ENCODE data around the gene SSH2.

The SSH2 gene

GRCh38 chr17:29844339-29845048 lies 85.5 kb downstream of the SSH2 start:
- Histone ChIP-seq H3K27me3 (replicated peaks; ENCODE audit: control insufficient read depth, insufficient read depth, low read length, poor library complexity, severe bottlenecking) (no peaks in the 10 kb centered on the region), H3K4me1 (ENCODE audit: control insufficient read depth, insufficient read depth, low read length, poor library complexity, severe bottlenecking) (no peaks in the 10 kb centered on the region), H3K4me3 (ENCODE audit: insufficient read depth, low read depth, low read length, poor library complexity, severe bottlenecking) (no peak overlapping the region), H3K36me3 (ENCODE audit: control insufficient read depth, insufficient read depth, low read length) (no peaks in the 10 kb centered on the region), H3K9me3 (ENCODE audit: control insufficient read depth, low read length) (no peaks in the 10 kb centered on the region), H3K27ac (ENCODE audit: insufficient read depth, low read length, poor library complexity, severe bottlenecking) (no peak overlapping the region)
- no peak for DNase-seq

- H3K9me3 ChIP-seq (ENCODE audit: control insufficient read depth, low read length) = no peaks in the 10 kb centered on the region
- DNase-seq = no peak
- no peaks in the 10 kb centered on the region for H3K4me1 ChIP-seq (ENCODE audit: control insufficient read depth, insufficient read depth, low read length, poor library complexity, severe bottlenecking)
- no peak overlapping the region for H3K4me3 ChIP-seq (ENCODE audit: insufficient read depth, low read depth, low read length, poor library complexity, severe bottlenecking)
- no peaks in the 10 kb centered on the region for H3K27me3 ChIP-seq (replicated peaks; ENCODE audit: control insufficient read depth, insufficient read depth, low read length, poor library complexity, severe bottlenecking)
- no peaks in the 10 kb centered on the region for H3K36me3 ChIP-seq (ENCODE audit: control insufficient read depth, insufficient read depth, low read length)
- no peak overlapping the region for H3K27ac ChIP-seq (ENCODE audit: insufficient read depth, low read length, poor library complexity, severe bottlenecking)
These were observed 89.1 kb downstream of the SSH2 start for GRCh38 chr17:29840884-29841283.

GRCh38 chr17:29839656-29840055 lies 90.4 kb downstream of the SSH2 start:
- H3K27me3 ChIP-seq (replicated peaks; ENCODE audit: control insufficient read depth, insufficient read depth, low read length, poor library complexity, severe bottlenecking) = no peaks in the 10 kb centered on the region
- DNase-seq = no peak
- no peaks in the 10 kb centered on the region for H3K36me3 ChIP-seq (ENCODE audit: control insufficient read depth, insufficient read depth, low read length)
- no peaks in the 10 kb centered on the region for H3K4me1 ChIP-seq (ENCODE audit: control insufficient read depth, insufficient read depth, low read length, poor library complexity, severe bottlenecking)
- no peaks in the 10 kb centered on the region for H3K9me3 ChIP-seq (ENCODE audit: control insufficient read depth, low read length)
- no peak overlapping the region for H3K27ac ChIP-seq (ENCODE audit: insufficient read depth, low read length, poor library complexity, severe bottlenecking)
- H3K4me3 ChIP-seq (ENCODE audit: insufficient read depth, low read depth, low read length, poor library complexity, severe bottlenecking) = no peak overlapping the region

GRCh38 chr17:29838961-29839360 lies 91.1 kb downstream of the SSH2 start:
- no peaks in the 10 kb centered on the region for H3K36me3 ChIP-seq (ENCODE audit: control insufficient read depth, insufficient read depth, low read length)
- no peak for DNase-seq
- H3K27me3 ChIP-seq (replicated peaks; ENCODE audit: control insufficient read depth, insufficient read depth, low read length, poor library complexity, severe bottlenecking) = no peaks in the 10 kb centered on the region
- no peak overlapping the region for H3K27ac ChIP-seq (ENCODE audit: insufficient read depth, low read length, poor library complexity, severe bottlenecking)
- H3K4me3 ChIP-seq (ENCODE audit: insufficient read depth, low read depth, low read length, poor library complexity, severe bottlenecking) = no peak overlapping the region
- H3K4me1 ChIP-seq (ENCODE audit: control insufficient read depth, insufficient read depth, low read length, poor library complexity, severe bottlenecking) = no peaks in the 10 kb centered on the region
- no peaks in the 10 kb centered on the region for H3K9me3 ChIP-seq (ENCODE audit: control insufficient read depth, low read length)

GRCh38 chr17:29837531-29837930 lies 92.5 kb downstream of the SSH2 start:
- no peaks in the 10 kb centered on the region for H3K36me3 ChIP-seq (ENCODE audit: control insufficient read depth, insufficient read depth, low read length)
- H3K27me3 ChIP-seq (replicated peaks; ENCODE audit: control insufficient read depth, insufficient read depth, low read length, poor library complexity, severe bottlenecking) = no peaks in the 10 kb centered on the region
- no peak overlapping the region for H3K4me3 ChIP-seq (ENCODE audit: insufficient read depth, low read depth, low read length, poor library complexity, severe bottlenecking)
- H3K9me3 ChIP-seq (ENCODE audit: control insufficient read depth, low read length) = no peaks in the 10 kb centered on the region
- DNase-seq = no peak
- H3K4me1 ChIP-seq (ENCODE audit: control insufficient read depth, insufficient read depth, low read length, poor library complexity, severe bottlenecking) = no peaks in the 10 kb centered on the region
- no peak overlapping the region for H3K27ac ChIP-seq (ENCODE audit: insufficient read depth, low read length, poor library complexity, severe bottlenecking)

- Histone ChIP-seq H3K27me3 (replicated peaks; ENCODE audit: control insufficient read depth, insufficient read depth, low read length, poor library complexity, severe bottlenecking) (no peaks in the 10 kb centered on the region), H3K36me3 (ENCODE audit: control insufficient read depth, insufficient read depth, low read length) (no peaks in the 10 kb centered on the region), H3K9me3 (ENCODE audit: control insufficient read depth, low read length) (no peaks in the 10 kb centered on the region), H3K4me3 (ENCODE audit: insufficient read depth, low read depth, low read length, poor library complexity, severe bottlenecking) (no peak overlapping the region), H3K27ac (ENCODE audit: insufficient read depth, low read length, poor library complexity, severe bottlenecking) (no peak overlapping the region), H3K4me1 (ENCODE audit: control insufficient read depth, insufficient read depth, low read length, poor library complexity, severe bottlenecking) (no peaks in the 10 kb centered on the region)
- no peak for DNase-seq
These were observed 93.4 kb downstream of the SSH2 start for GRCh38 chr17:29836643-29837042.

GRCh38 chr17:29835435-29836351 lies 94.3 kb downstream of the SSH2 start:
- no peaks in the 10 kb centered on the region for H3K4me1 ChIP-seq (ENCODE audit: control insufficient read depth, insufficient read depth, low read length, poor library complexity, severe bottlenecking)
- no peaks in the 10 kb centered on the region for H3K9me3 ChIP-seq (ENCODE audit: control insufficient read depth, low read length)
- H3K36me3 ChIP-seq (ENCODE audit: control insufficient read depth, insufficient read depth, low read length) = no peaks in the 10 kb centered on the region
- no peaks in the 10 kb centered on the region for H3K27me3 ChIP-seq (replicated peaks; ENCODE audit: control insufficient read depth, insufficient read depth, low read length, poor library complexity, severe bottlenecking)
- H3K27ac ChIP-seq (ENCODE audit: insufficient read depth, low read length, poor library complexity, severe bottlenecking) = no peak overlapping the region
- H3K4me3 ChIP-seq (ENCODE audit: insufficient read depth, low read depth, low read length, poor library complexity, severe bottlenecking) = no peak overlapping the region
- no peak for DNase-seq

- H3K36me3 ChIP-seq (ENCODE audit: control insufficient read depth, insufficient read depth, low read length) = no peaks in the 10 kb centered on the region
- no peaks in the 10 kb centered on the region for H3K9me3 ChIP-seq (ENCODE audit: control insufficient read depth, low read length)
- no peak overlapping the region for H3K4me3 ChIP-seq (ENCODE audit: insufficient read depth, low read depth, low read length, poor library complexity, severe bottlenecking)
- H3K27ac ChIP-seq (ENCODE audit: insufficient read depth, low read length, poor library complexity, severe bottlenecking) = no peak overlapping the region
- no peaks in the 10 kb centered on the region for H3K27me3 ChIP-seq (replicated peaks; ENCODE audit: control insufficient read depth, insufficient read depth, low read length, poor library complexity, severe bottlenecking)
- DNase-seq = no peak
- H3K4me1 ChIP-seq (ENCODE audit: control insufficient read depth, insufficient read depth, low read length, poor library complexity, severe bottlenecking) = no peaks in the 10 kb centered on the region
These were observed 96.2 kb downstream of the SSH2 start for GRCh38 chr17:29833801-29834200.

GRCh38 chr17:29828676-29829284 lies 101.2 kb downstream of the SSH2 start:
- no peak overlapping the region for H3K4me3 ChIP-seq (ENCODE audit: insufficient read depth, low read depth, low read length, poor library complexity, severe bottlenecking)
- no peaks in the 10 kb centered on the region for H3K36me3 ChIP-seq (ENCODE audit: control insufficient read depth, insufficient read depth, low read length)
- no peaks in the 10 kb centered on the region for H3K27me3 ChIP-seq (replicated peaks; ENCODE audit: control insufficient read depth, insufficient read depth, low read length, poor library complexity, severe bottlenecking)
- no peaks in the 10 kb centered on the region for H3K4me1 ChIP-seq (ENCODE audit: control insufficient read depth, insufficient read depth, low read length, poor library complexity, severe bottlenecking)
- H3K9me3 ChIP-seq (ENCODE audit: control insufficient read depth, low read length) = no peaks in the 10 kb centered on the region
- DNase-seq = no peak
- no peak overlapping the region for H3K27ac ChIP-seq (ENCODE audit: insufficient read depth, low read length, poor library complexity, severe bottlenecking)

- H3K4me1 ChIP-seq (ENCODE audit: control insufficient read depth, insufficient read depth, low read length, poor library complexity, severe bottlenecking) = no peaks in the 10 kb centered on the region
- no peaks in the 10 kb centered on the region for H3K36me3 ChIP-seq (ENCODE audit: control insufficient read depth, insufficient read depth, low read length)
- H3K4me3 ChIP-seq (ENCODE audit: insufficient read depth, low read depth, low read length, poor library complexity, severe bottlenecking) = no peak overlapping the region
- no peaks in the 10 kb centered on the region for H3K27me3 ChIP-seq (replicated peaks; ENCODE audit: control insufficient read depth, insufficient read depth, low read length, poor library complexity, severe bottlenecking)
- no peak for DNase-seq
- H3K27ac ChIP-seq (ENCODE audit: insufficient read depth, low read length, poor library complexity, severe bottlenecking) = no peak overlapping the region
- no peaks in the 10 kb centered on the region for H3K9me3 ChIP-seq (ENCODE audit: control insufficient read depth, low read length)
These were observed 102.8 kb downstream of the SSH2 start for GRCh38 chr17:29827179-29827578.
